ENCODE data around the gene PPP1R36.
"Not testable (repeated sequence)": the region's sequence is repeated elsewhere in the genome, so short reads cannot be mapped to it uniquely, and the experiment has no call there.

PPP1R36 gene

DNA sequence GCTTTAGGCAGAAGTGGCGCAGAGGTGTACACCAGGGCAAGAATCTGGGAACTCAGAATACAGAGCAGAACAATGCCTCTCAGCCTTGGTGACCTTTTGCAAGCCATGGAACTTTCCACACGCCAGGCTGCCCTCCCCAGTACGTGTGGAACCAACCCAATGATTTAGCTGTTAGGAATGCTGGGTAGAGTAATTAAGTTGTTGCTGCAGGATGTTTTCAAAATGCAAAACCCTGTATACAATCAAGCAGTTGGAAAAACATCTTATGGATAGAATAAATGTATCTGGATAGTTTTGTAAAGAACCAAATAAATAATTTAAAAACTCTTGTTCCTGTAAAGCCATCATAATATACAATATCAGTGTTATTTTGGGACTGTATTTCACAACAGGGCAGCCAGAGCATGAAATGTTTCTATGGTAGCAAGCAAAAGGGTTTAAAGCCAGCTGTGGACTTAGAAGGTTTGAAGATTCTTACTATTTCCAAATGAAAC, 19.4 kb downstream of the PPP1R36 start:
- peak; percentile 88 for DNase-seq (ENCODE audit: low read depth)

DNA sequence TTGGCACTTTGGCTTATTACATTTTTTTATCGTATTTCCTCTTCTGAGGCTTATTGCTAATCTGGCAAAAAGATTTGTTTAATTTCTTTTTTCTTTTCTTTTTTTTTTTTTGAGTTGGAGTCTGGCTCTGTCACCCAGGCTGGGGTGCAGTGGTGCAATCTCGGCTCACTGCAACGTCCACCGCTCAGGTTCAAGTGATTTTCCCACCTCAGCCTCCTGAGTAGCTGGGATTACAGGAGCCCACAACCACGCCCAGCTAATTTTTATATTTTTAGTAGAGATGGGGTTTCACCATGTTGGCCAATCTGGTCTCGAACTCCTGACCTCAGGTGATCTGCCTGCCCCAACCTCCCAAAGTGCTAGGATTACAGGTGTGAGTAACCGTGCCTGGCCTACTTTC, 19.9 kb downstream of the PPP1R36 start:
- DNase-seq (ENCODE audit: low read depth): not testable (repeated sequence)

DNA sequence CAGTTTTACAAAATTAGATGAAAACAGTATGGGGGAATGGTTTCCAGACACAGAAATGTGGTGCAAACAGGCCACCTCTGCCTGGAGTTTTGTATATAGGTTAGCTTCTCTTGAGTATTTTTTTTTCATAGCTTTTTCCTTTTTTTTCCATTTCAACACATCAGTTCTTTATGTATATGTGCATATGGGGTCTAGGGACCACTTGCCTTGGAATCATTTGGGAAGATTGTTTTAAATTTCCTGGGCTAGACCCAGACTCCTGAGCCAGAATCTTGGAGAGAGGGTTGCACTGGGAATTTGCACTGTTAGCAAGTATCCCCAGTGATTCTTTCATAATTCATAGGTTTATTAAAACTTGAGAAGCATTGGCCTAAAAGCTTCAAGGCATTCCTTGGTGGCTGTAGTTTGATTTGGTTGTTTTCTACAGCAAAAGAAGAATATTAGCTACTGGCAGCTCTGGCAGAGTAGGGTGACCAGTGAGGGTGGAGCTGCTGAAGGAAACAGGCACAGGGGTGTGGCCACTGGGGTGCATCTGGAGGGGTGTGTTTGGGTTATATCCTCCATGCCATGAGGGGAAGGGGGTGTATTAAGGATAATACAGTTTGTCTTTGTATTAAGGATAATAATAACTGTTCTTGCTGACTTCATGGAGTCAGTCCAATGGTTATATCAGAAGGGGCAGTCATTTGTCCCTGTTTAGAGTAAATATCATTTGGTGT, 22.8 kb downstream of the PPP1R36 start:
- DNase-seq (ENCODE audit: low read depth): no peak

DNA sequence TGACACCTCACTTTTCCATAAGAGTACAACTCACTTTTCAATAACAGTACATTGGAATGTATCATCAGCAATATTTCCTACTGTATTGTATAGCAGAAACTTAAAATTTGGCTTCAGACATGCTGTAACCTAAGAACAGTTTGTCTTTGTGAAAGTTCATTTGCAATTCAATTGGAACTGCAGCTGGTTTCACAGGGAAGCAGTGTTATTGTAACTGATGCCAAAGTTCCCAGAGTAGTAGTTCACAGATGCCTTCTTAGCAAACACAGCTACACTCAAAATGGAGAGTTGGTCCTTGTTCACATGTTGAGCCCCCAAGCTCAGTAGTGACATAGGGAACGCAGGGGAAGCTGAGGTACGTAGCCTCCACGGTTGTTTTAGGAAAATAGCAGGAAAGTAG, 23.3 kb downstream of the PPP1R36 start:
- DNase-seq (ENCODE audit: low read depth): peak; percentile 70

DNA sequence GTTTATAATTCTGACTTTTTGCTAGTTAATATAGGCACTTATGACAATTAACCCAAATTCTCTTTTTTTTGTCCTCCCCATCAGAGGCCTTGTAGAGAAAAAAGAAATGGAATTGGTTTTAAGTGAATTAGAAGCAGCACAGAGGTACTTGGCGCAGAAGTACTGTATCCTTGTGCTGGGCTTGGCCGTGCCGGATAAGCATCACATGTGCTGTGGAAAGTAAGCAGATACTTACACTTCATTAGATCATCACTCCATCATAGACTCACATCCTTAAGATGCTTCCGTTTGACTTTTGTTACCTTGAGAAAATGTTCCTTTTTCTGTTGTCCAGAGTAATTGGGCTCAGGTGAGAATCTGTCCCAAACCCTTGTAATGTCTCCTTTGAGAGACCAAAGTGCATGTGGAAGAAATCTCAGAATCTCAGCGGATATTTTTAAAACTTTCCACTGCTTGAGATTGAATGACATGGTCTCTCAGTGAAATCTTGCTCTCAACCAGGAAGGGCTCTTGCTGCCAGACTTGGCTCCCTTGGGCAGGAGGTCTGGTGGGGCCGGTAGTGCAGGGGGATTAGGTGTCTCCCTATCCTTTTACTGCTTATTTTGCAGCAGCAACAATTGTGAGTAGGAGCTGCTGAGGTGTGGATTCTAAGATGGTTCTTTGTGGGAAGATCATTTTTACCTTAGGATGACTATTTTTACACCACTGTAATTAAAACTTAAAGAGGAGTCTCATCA, 24.8 kb downstream of the PPP1R36 start:
- DNase-seq (ENCODE audit: low read depth): no peak

DNA sequence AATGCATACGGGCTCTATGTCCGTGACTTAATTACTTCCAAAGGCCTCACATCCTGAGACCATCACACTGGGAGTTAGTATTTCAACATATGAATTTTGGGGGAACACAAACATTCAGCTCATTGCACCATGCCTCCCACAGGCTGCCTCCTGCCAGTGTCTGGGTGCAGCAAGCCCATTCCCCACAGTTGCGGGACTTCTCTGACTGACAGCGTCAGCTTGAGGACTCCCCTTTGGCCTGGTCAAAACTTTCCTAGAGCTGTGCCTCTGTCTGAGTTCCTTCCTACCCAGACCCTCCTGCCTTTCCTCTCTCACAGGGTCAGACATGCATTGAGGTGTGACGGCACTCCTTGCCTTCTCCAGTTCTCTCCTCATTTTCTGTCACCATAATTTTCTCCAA, 27.4 kb downstream of the PPP1R36 start:
- DNase-seq (ENCODE audit: low read depth): no peak

DNA sequence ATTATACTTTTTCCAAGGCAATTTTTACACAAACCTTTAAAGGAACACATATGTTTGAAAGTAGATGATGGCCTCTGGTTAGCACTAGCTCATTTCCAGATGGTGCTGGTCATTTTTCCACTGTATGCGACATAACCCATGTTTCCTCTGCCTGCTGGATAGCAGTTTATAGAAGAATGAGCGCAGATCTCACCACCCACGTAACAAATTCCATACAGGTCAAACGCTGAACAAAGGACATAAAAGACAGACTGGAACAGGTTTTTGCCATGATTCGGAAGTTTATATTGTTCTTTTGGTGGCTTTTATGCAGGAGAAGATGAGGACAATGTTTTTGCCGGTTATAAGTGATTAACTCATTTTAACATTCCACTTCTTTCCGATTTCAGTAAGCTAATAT, 30.7 kb downstream of the PPP1R36 start:
- DNase-seq (ENCODE audit: low read depth): no peak

DNA sequence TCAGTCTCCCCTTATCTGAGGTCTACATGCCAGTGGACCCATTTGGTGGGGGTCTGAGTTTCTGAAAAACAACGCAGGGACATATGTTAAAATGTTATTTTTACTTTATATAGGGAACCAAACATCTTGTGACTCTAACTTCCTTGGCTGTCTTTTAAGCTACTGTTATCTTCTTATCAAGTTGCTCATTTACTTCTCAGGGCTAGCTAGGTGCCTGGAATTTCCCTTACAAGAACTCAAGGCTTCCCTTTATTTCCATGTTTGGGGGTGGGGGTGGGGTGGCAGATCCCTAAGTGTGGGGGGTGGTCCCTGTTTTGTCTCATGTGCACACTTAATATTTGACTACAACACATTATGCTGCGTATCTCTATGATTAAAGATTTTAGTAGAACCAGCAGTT, 31.6 kb downstream of the PPP1R36 start:
- no peak for DNase-seq (ENCODE audit: low read depth)

DNA sequence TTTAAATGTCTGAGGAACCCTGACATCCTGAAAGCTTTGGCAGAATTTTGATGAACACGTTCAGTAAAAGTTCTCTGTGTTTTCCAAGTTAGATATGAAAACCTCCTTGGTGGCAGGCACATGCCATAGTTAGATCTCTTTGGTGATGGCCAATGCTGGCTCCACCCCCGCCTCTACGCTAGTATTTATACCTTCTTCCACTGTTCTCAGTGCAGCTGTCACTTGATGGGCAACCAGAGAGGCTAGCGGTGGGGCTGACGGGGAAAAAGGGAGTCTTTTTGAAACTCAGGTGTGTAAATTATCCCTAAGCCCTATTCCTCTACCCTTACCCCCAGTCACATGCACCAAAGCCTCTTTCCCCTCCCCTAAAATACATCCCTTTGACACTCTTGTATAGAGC, 32.1 kb downstream of the PPP1R36 start:
- DNase-seq (ENCODE audit: low read depth): no peak

DNA sequence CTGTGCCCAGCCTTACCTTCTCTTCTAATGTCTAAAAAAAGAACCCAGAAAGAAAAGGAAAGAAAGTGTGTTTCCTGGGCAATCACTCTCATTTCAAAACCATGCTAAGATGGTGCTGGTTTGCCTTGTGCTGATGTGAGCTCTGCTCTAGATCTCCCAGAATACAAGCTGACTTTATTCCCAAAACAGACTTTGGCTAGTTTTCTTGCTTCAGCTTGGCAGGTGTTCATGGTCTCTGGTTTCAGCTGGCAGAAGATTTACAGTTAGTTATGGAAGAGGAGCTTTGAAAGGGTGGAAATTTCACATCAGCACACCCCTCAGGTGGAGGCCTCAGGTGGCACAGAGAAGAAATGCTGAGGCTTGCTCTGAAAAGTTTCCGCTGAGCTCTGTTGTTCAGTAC, 34.4 kb downstream of the PPP1R36 start:
- no peak for DNase-seq (ENCODE audit: low read depth)

DNA sequence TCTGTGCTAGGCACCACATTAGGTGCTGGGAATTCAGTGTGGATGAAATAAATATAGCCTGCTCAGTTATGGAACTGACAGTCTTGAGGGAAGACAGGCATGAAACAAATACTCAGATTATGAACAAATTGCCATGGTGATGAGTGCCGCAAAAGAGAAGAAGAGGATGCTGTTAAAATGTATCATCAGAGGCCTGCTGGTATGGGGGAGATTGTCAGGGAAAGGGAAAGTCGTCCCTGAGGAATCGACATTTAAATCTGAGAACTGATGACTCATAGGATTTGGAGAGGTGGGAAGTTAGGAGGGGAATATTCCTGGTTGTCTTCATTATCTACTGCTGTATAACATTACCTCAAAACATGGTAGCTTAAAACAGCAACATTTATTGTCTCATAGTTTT, 42.0 kb downstream of the PPP1R36 start:
- no peak for DNase-seq (ENCODE audit: low read depth)

DNA sequence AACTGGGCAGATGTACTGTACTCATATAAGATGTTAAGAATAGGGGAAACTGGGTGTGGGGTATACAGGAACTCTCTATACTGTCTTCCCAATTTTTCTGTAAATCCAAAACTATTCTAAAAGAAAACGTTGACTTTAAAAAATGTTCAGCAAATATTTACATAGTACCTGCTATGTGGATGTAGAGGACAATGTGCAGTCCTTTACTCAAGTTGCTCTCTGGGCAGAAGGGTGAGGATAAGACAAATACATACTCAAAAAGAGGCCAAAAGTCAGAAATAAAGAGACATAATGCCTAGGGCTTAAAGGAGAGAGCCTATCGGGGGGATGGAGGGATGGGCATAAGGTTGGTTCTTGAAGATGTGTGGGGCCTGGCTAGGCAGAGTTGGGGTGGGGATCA, 44.7 kb downstream of the PPP1R36 start:
- DNase-seq (ENCODE audit: low read depth): no peak

DNA sequence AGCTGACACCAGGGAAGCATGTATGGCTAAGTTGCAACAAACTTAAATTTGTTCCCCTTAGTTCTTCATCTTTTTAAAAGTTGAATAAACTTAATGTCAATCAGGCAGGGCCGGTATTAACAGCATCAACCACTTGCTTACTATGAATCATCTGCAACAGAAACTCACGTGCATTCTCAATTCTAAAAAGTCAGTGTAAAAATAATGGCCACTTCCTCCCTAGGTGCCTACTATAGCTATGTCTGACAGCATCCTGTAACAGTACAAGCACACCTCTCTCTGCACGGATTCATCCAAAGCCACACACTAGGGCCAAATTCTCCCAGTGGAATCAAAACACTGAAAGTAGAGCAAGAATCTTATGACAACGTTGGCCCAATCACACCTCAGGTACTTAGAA, 48.6 kb downstream of the PPP1R36 start:
- no peak for DNase-seq (ENCODE audit: low read depth)

DNA sequence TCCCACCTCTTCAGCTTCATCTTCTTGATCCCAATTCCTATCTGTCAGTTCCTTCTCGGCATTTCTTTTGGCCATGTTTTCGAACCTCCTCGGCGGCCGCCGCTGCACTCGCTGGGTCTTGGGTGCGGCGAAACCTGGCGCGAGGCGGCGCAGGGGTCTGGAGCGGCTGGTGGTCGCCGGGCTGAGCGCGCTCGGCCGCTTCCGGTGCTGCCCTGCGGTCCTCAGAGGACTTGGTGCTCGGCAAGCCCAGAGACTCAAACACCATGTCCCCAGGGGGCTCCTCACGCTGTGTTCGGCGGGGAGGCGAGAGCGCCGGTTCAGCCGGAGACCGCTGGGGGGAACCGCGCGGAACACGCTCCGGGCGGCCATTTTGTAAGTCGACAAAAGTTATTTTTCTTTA, 51.8 kb downstream of the PPP1R36 start:
- no peak for DNase-seq (ENCODE audit: low read depth)

DNA sequence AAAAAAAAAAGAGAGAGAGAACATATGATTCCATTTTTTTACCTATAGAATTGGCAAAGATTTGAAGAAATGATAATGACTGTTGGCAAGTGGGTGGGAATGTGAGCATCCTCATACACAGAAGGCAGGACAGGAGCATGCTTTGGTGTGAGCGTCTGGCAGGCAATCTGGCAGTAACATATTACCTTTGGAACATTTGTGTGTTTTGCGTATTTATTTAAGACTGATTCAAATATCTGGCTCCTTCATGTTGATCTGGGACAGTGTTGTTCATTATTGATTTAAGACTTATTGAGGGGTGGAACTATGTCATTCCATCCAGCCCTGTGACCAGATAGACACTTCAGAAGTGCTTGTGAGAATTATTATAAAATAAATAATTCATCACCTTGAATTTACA, 53.1 kb downstream of the PPP1R36 start:
- DNase-seq (ENCODE audit: low read depth): no peak

DNA sequence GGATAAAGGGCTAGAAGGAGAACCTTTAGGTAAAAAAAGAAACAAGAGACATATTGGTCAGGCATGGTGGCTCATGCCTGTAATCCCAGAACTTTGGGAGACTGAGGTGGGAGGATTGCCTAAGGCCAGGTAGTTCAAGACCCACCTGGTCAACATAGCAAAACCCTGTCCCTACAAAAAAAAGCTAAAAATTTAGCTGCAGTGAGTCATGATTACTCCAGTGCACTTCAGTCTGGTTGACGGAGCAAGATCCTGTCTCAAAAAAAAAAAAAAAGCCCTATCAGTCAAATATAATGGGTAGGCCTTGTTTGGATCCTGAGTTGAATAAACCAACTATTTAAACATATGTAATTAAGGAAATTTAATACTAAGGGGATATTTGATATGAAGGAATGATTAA, 54.2 kb downstream of the PPP1R36 start:
- DNase-seq (ENCODE audit: low read depth): no peak

DNA sequence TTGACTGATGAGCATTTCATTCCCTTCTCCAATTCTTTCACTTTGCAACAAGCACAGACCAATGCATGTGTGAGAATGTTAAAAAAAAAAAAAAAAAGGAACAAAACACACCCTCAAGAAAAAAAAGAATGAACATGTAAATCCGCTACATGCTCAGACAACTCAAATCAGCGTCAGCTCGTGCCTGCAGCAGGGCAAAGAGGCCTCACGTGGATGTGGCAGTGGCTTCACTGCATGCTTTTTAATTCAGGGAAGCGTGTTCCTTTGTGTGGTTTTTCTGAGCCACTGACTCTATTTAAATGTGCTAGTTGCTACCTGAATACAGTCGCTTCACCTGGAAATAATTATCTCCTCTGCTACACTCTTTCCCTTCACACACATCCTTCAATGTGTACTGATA, 55.1 kb downstream of the PPP1R36 start:
- DNase-seq (ENCODE audit: low read depth): no peak

DNA sequence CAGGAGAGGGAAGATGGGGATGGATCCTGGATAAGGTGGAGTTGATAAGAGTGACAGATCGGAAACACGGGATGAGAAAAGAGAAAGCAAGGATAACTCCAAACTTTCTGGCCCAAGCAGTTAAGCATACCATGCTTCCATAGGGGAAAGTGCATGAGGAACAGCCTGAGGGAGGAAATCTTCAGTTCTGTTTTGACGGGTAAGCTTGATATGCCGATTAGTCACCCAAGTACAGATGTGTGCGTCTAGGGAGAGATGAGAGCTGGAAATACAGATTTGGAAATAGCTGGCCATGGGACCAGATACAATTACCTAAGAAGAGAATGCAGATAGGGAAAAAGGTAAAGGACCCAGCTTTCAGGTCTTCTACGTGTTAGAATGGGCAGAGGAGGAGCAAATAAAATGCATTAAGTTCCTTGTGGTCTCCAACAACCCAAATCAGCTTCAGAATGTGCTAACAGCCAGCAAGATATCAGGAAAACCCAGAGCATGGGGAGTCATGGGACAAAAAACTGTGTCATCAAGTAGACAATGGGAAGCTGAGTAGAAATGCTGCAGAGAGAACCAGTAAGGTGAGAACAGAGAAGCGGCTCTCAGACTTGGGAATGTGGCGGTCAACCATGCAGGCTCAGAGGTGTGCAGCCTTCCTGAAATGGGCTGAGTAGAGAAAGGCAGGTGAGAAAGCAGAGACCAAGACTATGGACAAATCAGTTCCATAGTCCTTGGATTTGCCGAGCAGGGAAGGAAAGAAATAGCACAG, 56.3 kb downstream of the PPP1R36 start:
- DNase-seq (ENCODE audit: low read depth): no peak

DNA sequence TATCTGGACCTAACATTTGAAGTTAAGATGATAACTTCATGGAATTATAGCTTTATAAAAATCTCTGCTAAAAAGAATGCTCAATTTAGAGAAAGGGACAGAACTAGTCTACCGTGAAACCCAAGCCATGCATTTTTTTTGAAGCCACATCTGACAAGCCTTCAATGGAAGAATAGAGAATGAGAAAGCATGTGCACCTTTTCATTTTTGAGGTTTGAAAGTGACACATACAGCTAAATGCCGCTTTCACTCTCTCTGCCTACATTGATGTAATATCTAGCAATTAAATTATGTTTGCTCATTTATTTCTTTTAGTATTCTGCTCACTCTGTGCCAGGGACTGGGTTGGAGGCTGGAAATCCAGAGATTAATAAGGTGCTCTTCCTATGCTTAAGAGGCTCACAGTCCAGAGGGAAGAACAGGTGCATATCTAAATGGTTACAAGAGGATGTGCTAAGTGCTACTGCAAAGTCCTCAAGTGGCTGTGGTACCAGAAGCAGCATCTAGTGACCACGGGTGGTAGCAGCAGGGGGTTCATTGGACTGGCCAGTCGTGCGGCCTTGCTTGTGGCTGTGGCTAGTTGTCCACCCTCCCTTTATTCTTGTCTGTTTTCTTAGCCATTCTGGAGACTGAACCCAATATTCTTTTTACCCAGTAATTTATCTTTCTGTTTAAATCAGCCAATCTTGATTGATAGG, 60.4 kb downstream of the PPP1R36 start:
- DNase-seq (ENCODE audit: low read depth): no peak

DNA sequence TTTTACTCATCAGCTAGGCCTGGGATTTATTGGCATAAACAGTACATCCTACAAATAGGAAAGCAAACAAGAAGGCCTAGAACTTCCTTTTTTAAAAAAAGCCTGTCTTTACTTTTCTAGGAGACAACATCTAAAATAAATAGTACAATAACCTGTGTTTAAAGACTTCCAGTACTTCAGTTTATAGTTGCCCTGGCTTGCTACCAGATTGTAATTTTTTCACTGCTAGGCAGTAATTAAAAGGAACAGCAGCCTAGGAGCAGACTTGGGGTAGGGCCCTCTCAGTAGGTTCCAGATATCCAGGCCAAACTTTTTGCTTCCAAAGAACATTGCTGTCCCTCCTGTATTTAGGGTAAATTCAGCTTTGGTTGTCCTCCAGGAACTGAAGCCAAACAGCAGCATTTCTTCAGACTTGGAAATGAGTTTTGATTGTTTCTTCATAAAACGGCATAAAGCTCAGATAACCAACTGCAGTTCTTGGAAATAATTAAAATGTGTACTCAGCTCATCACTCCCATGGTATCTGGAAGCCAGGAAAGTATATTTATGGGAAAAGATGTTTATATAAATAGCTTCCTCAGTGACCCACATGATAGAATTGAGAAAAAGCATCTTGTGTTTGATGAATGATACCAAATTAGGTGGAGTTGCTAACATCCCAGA, 61.7 kb downstream of the PPP1R36 start:
- DNase-seq (ENCODE audit: low read depth): peak; percentile 72

DNA sequence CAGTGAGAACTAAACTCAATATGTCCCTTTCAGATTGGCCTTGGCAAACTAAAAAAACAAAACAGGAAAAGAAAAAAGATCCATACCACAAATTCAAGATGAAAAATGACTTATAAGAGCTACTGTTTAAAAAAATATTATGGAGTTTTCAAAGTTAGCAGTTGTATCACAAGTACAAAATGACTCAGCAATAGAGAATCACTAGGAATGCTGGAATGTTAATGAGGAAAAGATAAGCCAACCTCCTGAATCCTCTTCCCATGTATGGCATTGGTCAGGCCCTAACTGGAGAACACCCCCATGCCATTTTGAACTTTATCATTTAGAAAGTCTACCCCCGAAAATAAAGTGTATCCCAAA, 62.2 kb downstream of the PPP1R36 start:
- peak; percentile 31 for DNase-seq (ENCODE audit: low read depth)
